OCI-LY3 (cell line): ENCODE data around the gene TADA3.

ENCODE experiments used
- CTCF ChIP-seq: fragments of 200-600, 300-600 bp; sonication (generic); IDR thresholded peaks from 2 replicates; pipeline ENCODE4 v1.5.1; 2014; ENCODE audit warnings: antibody characterized with exemption, low read length, low read depth
- EZH2phosphoT487 ChIP-seq: fragments of 200-600 bp; shearing (Covaris generic); IDR thresholded peaks from 2 replicates; pipeline ENCODE4 v1.6.1; 2018; ENCODE audit warnings: antibody characterized with exemption, mixed run types, low read depth

GRCh38 chr3:9806137-9806536 lies 13.9 kb upstream of the TADA3 start:
- TF ChIP-seq CTCF = no peak
- TF ChIP-seq EZH2phosphoT487 = no peak
